Activated naive CD4-positive, alpha-beta T cell treated with anti-CD3 and anti-CD28 coated beads, Interleukin-2, amount 10 ng/mL, durations not matched to agents 7 days and 5 days (primary cell): ENCODE data around the gene ZNF738.
"Not testable (repeated sequence)": the region's sequence is repeated elsewhere in the genome, so short reads cannot be mapped to it uniquely, and the experiment has no call there.

ENCODE experiments used
- CTCF ChIA-PET: fragments of 350-600 bp; sonication (Branson Sonifier 250); formaldehyde crosslinking; loops from one replicate; lab custom pipeline; 2021; ENCODE audit warnings: antibody characterized with exemption; lab: Charles Lee
- DNase-seq: peaks from one replicate; pipeline ENCODE4 v3.0.0-alpha.2; 2020
- H3K27ac Mint-ChIP-seq: one replicate; pipeline ENCODE4 v1.8.0; 2021; ENCODE audit warnings: mild to moderate bottlenecking, moderate library complexity, mixed read lengths
- H3K27me3 Mint-ChIP-seq: one replicate; pipeline ENCODE4 v1.8.0; 2021; ENCODE audit warnings: mild to moderate bottlenecking, mixed read lengths
- H3K36me3 Mint-ChIP-seq: one replicate; pipeline ENCODE4 v1.8.0; 2021; ENCODE audit warnings: mixed read lengths
- H3K4me1 Mint-ChIP-seq: one replicate; pipeline ENCODE4 v1.8.0; 2021; ENCODE audit warnings: mixed read lengths
- H3K4me3 Mint-ChIP-seq: one replicate; pipeline ENCODE4 v1.8.0; 2021; ENCODE audit warnings: mild to moderate bottlenecking, moderate library complexity, mixed read lengths
- H3K9me3 Mint-ChIP-seq: one replicate; pipeline ENCODE4 v1.8.0; 2021; ENCODE audit warnings: mixed read lengths

The ZNF738 gene

DNA sequence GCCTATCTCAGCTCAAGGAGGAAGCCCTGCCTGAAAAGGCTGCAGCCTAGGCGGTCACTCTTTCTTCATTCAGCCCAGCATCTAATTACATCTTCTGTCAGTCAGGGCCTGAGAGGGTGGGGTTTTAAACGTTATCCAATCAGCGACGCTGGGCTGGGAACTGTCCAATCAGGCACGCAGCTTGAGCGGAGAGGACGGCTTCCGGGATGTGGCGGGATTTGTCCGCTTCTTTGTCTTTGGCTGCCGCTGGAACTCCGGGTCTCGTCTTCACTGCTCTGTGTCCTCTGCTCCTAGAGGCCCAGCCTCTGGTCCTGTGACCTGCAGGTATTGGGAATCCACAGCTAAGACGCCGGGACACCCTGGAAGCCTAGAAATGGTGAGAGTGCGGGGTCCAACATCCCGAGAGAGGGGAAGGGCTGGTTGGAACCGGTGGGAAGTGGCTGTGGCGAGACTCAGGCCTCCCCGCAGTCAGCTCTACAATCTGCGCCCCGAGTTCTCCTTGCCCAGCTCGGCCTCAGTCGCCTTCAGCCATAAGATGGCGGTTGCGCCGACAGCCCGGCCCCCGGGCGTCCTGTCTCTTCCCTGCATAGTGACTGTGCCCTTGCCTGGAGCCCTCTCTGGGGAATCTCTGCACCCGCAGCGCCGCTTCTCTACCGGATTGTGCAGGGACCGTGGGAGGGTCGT is at the start of gene ZNF738:
Gene ZNF738, plus strand, starts transcription at position 233 of the 684 bp plus-strand sequence. Its CDS starts 141 bp downstream, at position 374.
- Mint-ChIP-seq H3K4me1 (peaks cover 24% of the 10 kb centered on the region), H3K36me3 (peaks cover 41% of the 10 kb centered on the region), H3K9me3 (peaks cover 33% of the 10 kb centered on the region), H3K27ac (peak within 1 kb of the TSS; percentile 99), H3K4me3 (peak within 1 kb of the TSS; percentile 99), H3K27me3 (no peaks in the 10 kb centered on the region)
- CTCF ChIA-PET: interaction anchor here (0.8 kb wide), 1 partner anchor 30 kb away, joined by 4 read pairs; no protein-coding TSS in a partner anchor
- peak; percentile 91 for DNase-seq

DNA sequence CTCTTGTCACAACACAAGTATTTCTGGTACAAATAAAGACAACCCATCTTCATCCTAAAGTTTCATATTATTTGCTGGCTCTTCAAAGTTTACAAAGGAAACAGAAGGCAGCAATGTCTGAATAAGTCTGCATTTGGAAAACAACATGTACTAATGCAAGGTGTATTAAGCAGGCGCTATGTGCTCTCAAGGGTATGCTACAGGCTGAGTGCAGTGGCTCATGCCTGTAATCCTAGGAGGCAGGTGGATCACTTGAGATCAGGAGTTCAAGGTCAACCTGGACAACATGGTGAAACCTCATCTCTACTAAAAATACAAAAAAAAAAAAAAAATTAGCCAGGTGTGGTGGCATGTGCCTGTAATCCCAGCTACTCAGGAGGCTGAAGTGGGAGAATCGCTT is 46.0 kb upstream of the ZNF738 start:
- Mint-ChIP-seq H3K36me3 (peaks cover 67% of the 10 kb centered on the region), H3K9me3 (peaks cover 17% of the 10 kb centered on the region)
- H3K27ac Mint-ChIP-seq, H3K4me3 Mint-ChIP-seq, CTCF ChIA-PET, H3K4me1 Mint-ChIP-seq, DNase-seq, H3K27me3 Mint-ChIP-seq: not testable (repeated sequence)

DNA sequence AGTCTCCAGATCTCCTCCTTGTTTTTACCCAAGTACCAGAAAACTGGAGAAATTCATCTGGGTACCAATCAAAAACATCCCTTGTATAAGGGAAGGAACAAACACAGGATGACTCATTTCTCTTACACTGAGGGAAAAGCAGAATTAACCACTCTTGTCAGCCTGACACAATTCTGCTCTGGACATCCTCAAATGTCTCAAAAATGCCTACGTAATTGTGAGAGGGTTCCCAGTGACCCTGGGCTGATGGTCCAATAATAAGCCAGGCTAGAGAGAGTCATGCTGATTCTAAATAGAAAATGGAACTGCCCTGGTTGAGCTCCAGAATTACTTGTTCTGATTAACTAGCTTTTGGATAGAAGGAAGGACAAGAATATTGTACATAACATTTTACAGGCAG is 44.1 kb upstream of the ZNF738 start:
- H3K4me1 Mint-ChIP-seq: no peaks in the 10 kb centered on the region
- H3K4me3 Mint-ChIP-seq: no peak overlapping the region
- no peak overlapping the region for H3K27ac Mint-ChIP-seq
- CTCF ChIA-PET: no interaction called here
- no peaks in the 10 kb centered on the region for H3K27me3 Mint-ChIP-seq
- peaks cover 25% of the 10 kb centered on the region for H3K9me3 Mint-ChIP-seq
- DNase-seq: no peak
- peaks cover 65% of the 10 kb centered on the region for H3K36me3 Mint-ChIP-seq

DNA sequence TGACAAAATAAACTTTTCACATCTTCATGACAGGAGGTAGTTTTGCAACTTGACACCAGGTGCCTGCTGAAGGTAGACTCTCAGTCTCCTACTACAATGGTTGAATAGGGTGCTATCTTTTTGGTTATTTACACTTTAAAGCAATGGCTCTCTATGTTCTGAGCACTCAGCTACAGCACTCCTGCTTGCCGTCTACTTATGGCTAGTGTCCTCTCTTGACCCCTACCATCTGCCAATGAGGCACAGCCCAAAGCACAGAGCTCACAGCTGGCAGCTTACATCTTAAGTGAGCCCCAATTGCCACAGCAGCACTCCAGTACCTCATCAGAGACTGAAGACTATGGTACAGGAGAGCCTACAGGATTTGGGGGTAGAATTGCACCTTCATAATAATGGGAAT is 41.0 kb upstream of the ZNF738 start:
- Mint-ChIP-seq H3K27me3 (no peaks in the 10 kb centered on the region), H3K4me3 (no peak overlapping the region), H3K36me3 (peaks cover 70% of the 10 kb centered on the region), H3K4me1 (peaks cover 5% of the 10 kb centered on the region), H3K9me3 (peaks cover 33% of the 10 kb centered on the region), H3K27ac (peak overlapping the region; percentile 45)
- CTCF ChIA-PET: no interaction called here
- DNase-seq: no peak

DNA sequence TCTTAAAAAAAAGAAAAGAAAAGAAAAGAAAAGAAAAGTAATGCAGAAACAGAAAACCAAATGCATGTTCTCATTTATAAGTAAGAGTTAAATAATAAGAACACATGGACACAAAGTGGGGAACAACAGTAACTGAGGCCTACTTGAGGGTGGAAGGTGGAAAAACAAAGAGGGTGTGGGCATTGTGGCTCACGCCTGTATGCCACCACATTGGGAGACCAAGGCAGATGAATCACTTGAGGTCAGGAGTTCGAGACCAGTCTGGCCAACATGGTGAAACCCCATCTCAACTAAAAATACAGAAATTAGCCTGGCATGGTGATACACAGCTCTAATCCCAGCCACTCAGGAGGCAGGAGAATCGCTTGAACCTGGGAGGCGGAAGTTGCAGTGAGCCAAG is 37.7 kb upstream of the ZNF738 start:
- peaks cover 18% of the 10 kb centered on the region for H3K4me1 Mint-ChIP-seq
- no peaks in the 10 kb centered on the region for H3K27me3 Mint-ChIP-seq
- CTCF ChIA-PET: no interaction called here
- peaks cover 46% of the 10 kb centered on the region for H3K9me3 Mint-ChIP-seq
- peaks cover 83% of the 10 kb centered on the region for H3K36me3 Mint-ChIP-seq
- no peak overlapping the region for H3K27ac Mint-ChIP-seq
- no peak for DNase-seq
- H3K4me3 Mint-ChIP-seq: no peak overlapping the region

DNA sequence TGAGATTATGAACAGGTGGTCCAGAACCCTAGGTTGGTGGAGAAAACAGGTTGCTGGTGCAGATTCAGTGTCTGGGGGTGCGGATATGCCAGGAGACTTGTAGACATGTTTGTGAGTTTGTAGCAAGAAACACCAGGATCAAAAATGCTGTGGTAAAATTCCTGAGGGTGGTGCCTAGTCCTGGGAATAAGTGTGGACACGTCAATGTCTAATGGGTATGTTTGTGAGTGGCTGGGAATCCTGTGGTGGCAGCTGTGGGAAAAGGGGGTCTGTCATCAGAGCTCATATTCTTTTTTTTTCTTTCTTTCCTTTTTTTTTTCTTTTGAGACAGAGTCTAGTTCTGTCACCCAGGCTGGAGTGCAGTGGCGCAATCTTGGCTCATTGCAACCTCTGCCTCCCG is 36.8 kb upstream of the ZNF738 start:
- CTCF ChIA-PET: no interaction called here
- H3K27me3 Mint-ChIP-seq: no peaks in the 10 kb centered on the region
- peaks cover 24% of the 10 kb centered on the region for H3K4me1 Mint-ChIP-seq
- peaks cover 83% of the 10 kb centered on the region for H3K36me3 Mint-ChIP-seq
- no peak overlapping the region for H3K4me3 Mint-ChIP-seq
- H3K9me3 Mint-ChIP-seq: peaks cover 51% of the 10 kb centered on the region
- H3K27ac Mint-ChIP-seq: no peak overlapping the region
- no peak for DNase-seq

DNA sequence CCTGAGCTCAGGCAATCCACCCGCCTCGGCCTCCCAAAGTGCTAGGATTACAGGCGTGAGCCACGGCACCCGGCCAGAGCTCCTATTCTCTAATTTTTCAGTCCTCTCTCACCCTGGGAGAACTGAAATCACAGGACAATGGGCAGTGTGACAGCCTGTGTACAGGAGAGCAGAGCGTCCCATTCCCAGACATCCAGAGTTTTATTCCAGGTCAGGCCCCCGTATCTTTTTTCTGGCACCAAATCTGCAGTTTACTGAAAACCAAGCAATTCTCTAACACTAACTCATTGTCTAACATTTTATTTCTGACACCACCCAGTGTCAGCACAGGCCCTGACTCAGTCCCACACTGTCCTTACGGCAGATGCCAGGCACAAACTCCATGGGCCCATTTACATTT is 36.3 kb upstream of the ZNF738 start:
- Mint-ChIP-seq H3K27me3 (no peaks in the 10 kb centered on the region), H3K4me1 (peaks cover 27% of the 10 kb centered on the region), H3K36me3 (peaks cover 81% of the 10 kb centered on the region), H3K4me3 (no peak overlapping the region), H3K27ac (no peak overlapping the region), H3K9me3 (peaks cover 46% of the 10 kb centered on the region)
- CTCF ChIA-PET: interaction anchor here (0.6 kb wide), 1 partner anchor 10 kb away, joined by 3 read pairs; no protein-coding TSS in a partner anchor
- no peak for DNase-seq

DNA sequence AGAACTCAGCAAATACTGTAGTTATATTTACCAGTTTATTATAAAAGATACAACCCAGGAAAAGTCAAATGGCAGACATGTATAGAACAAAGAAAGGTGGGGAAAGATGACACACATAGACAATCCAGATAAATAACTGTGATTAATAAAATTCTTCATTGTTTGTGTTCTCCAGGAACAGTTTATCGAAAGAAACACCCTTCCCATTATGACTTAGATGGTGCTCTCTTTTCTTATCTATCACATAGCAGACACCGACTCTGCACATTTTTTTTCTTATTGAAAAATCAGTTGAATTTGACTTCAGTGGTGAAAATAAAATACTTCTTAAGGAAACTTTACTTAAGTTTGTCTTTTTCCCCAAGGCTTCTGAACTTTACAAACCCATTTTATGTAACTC is 35.8 kb upstream of the ZNF738 start:
- no peaks in the 10 kb centered on the region for H3K27me3 Mint-ChIP-seq
- peaks cover 32% of the 10 kb centered on the region for H3K4me1 Mint-ChIP-seq
- H3K27ac Mint-ChIP-seq: no peak overlapping the region
- no peak for DNase-seq
- no peak overlapping the region for H3K4me3 Mint-ChIP-seq
- H3K36me3 Mint-ChIP-seq: peaks cover 81% of the 10 kb centered on the region
- CTCF ChIA-PET: interaction anchor here (0.6 kb wide), 1 partner anchor 9 kb away, joined by 3 read pairs; no protein-coding TSS in a partner anchor
- H3K9me3 Mint-ChIP-seq: peaks cover 42% of the 10 kb centered on the region

DNA sequence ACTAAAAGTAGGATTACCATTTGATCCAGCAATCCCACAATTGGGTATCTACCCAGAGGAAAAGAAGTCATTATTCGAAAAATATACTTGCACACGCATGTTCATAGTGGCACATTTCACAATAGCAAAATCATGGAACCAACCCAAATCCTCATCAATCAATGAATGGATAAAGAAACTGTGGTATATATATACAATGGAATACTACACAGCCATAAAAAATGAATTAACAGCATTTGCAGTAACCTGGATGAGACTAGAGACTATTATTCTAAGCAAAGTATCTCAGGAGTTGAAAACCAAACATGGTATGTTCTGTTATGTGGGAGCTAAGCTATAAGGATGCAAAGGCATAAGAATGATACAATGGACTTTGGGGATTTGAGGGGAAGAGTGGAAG is 32.6 kb upstream of the ZNF738 start:
- H3K27me3 Mint-ChIP-seq: no peaks in the 10 kb centered on the region
- peaks cover 72% of the 10 kb centered on the region for H3K36me3 Mint-ChIP-seq
- H3K27ac Mint-ChIP-seq: no peak overlapping the region
- no peak overlapping the region for H3K4me3 Mint-ChIP-seq
- DNase-seq: no peak
- peaks cover 41% of the 10 kb centered on the region for H3K4me1 Mint-ChIP-seq
- CTCF ChIA-PET: no interaction called here
- peaks cover 36% of the 10 kb centered on the region for H3K9me3 Mint-ChIP-seq

DNA sequence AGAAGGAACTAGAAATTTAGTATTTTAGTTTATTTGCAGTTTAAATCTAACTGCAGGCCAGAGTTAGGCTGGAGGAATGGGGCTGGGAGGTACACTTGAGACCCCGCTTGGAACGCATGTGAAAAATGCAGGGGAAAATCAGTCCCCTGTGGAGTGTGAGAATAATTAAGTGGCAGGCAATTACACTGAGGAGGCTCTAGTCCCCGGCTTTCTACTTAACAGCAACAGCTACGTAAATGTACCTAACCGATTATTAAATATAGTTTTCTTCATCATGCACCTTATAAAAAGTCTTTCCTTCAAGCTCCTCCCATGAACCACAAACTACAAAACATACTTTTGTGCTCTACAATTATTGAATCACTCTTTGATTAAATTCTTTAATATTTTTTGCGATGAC is 30.4 kb upstream of the ZNF738 start:
- peaks cover 51% of the 10 kb centered on the region for H3K36me3 Mint-ChIP-seq
- peaks cover 38% of the 10 kb centered on the region for H3K4me1 Mint-ChIP-seq
- no peak for DNase-seq
- H3K9me3 Mint-ChIP-seq: peaks cover 30% of the 10 kb centered on the region
- H3K27me3 Mint-ChIP-seq: no peaks in the 10 kb centered on the region
- CTCF ChIA-PET: interaction anchor here (0.6 kb wide), 1 partner anchor 31 kb away, joined by 4 read pairs; the partner anchor contains the start of gene ZNF738
- peak overlapping the region; percentile 98 for H3K4me3 Mint-ChIP-seq
- H3K27ac Mint-ChIP-seq: peak overlapping the region; percentile 99

DNA sequence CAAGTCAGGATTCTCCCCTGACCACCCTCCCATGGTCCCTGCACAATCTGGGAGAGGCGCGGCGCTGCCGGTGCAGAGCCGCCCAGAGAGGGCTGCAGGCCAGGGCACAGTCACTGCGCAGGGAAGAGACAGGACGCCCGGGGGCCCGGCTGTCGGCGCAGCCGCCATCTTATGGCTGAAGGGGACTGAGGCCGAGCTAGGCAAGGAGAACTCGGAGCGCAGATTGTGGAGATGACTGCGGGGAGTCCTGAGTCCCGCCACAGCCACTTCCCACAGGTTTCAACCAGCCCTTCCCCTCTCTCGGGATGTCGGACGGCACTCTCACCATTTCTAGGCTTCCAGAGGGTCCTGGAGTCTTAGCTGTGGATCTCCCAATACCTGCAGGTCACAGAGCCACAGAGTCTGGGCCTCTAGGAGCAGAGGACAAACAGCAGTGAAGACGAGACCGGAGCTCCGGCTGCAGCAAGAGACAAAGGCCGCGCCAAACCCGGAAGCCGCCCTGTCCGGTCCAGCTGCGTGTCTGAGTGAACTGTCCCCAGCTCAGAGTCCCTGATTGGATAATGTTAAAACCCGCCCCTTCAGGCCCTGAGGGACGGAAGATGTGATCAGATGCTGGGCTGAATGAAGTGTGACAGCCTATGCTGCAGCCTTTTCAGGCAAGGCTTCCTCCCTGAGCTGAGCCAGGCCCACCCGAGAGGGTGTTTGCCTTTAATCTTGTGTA is 29.8 kb upstream of the ZNF738 start, which contains the start of gene ZNF708:
Gene ZNF708, minus strand, starts transcription at position 526 of the 721 bp plus-strand sequence. Its CDS starts 198 bp downstream, at position 328.
- H3K27ac Mint-ChIP-seq: peak within 1 kb of the TSS; percentile 99
- CTCF ChIA-PET: interaction anchor here (0.6 kb wide), 1 partner anchor 30 kb away, joined by 4 read pairs; the partner anchor contains the start of gene ZNF738

DNA sequence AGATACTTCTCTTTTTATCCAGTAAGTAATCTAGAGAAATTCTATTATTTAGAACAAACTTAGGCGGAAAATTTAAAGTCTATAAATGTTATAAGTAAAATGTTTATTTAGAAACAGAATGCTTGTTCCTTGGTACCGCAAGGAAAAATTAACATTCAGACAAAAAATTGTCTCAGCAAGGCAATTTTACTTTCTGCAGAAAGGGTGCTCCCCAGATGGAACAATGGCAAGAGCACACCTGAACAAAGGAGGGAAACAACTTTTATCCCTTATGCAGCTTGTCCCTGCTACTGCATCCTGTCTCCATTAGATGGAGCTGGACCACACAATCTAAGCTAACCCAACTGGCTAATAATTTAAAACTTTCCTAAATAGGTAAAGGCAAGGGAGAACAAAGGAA is 23.1 kb upstream of the ZNF738 start:
- Mint-ChIP-seq H3K4me3 (no peak overlapping the region), H3K27ac (no peak overlapping the region), H3K4me1 (no peaks in the 10 kb centered on the region), H3K36me3 (no peaks in the 10 kb centered on the region), H3K27me3 (no peaks in the 10 kb centered on the region), H3K9me3 (peaks cover 44% of the 10 kb centered on the region)
- DNase-seq: no peak
- CTCF ChIA-PET: no interaction called here

More for the DNA sequence above, 29.8 kb upstream of the ZNF738 start, which contains the start of gene ZNF708:
- peak; percentile 88 for DNase-seq
- peak within 1 kb of the TSS; percentile 98 for H3K4me3 Mint-ChIP-seq
- H3K9me3 Mint-ChIP-seq: peaks cover 32% of the 10 kb centered on the region
- no peaks in the 10 kb centered on the region for H3K27me3 Mint-ChIP-seq
- H3K4me1 Mint-ChIP-seq: peaks cover 38% of the 10 kb centered on the region
- peaks cover 44% of the 10 kb centered on the region for H3K36me3 Mint-ChIP-seq

DNA sequence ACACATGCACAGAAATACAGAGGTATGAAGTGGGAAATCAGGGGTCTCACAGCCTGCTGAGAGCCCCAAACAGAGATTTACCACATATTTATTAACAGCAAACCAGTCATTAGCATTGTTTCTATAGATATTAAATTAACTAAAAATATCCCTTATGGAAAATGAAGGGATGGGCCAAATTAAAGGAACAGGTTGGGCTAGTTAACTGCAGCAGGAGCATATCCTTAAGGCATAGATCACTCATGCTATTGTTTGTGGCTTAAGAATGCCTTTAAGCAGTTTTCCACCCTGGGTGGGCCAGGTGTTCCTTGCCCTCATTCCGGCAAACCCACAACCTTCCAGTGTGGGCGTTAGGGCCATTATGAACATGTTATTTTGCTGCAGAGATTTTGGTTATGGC is 14.0 kb upstream of the ZNF738 start:
- H3K4me3 Mint-ChIP-seq, DNase-seq, H3K27ac Mint-ChIP-seq, H3K36me3 Mint-ChIP-seq, H3K4me1 Mint-ChIP-seq, H3K27me3 Mint-ChIP-seq, CTCF ChIA-PET: not testable (repeated sequence)
- peaks cover 28% of the 10 kb centered on the region for H3K9me3 Mint-ChIP-seq

DNA sequence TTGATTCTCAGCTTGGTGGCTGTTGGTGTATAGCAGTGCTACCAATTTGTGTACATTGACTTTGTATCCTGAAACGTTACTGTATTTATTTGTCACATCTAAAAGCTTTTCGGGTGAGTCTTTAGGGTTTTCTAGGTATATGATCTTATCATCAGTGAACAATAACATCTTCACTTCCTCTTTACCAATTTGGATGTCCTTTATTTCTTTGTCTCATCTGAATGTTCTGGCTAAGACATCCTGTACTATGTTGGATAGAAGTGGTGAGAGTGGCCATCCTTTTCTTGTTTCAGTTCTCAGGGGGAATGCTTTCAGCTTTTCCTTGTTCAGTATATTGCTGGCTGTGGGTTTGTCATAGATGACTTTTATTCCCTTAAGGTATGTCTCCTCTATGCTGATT is 6.0 kb upstream of the ZNF738 start:
- Mint-ChIP-seq H3K36me3 (no peaks in the 10 kb centered on the region), H3K4me3 (no peak overlapping the region), H3K27ac (peak overlapping the region; percentile 3), H3K4me1 (peaks cover 6% of the 10 kb centered on the region), H3K27me3 (no peaks in the 10 kb centered on the region), H3K9me3 (peaks cover 35% of the 10 kb centered on the region)
- no peak for DNase-seq
- CTCF ChIA-PET: no interaction called here
